BE2C (cell line): ENCODE data around the gene RFX2.
"Not testable (repeated sequence)": the region's sequence is repeated elsewhere in the genome, so short reads cannot be mapped to it uniquely, and the experiment has no call there.

ENCODE experiments used
- DNase-seq: peaks from one replicate; pipeline ENCODE4 v3.0.0-alpha.2; 2020
- H3K27me3 ChIP-seq: fragments of 250-450 bp; sonication (Bioruptor Pico); 2 replicates; pipeline ENCODE4 v1.5.1; 2020; ENCODE audit warnings: mild to moderate bottlenecking
- H3K36me3 ChIP-seq: fragments of 250-450 bp; sonication (Bioruptor Pico); 2 replicates; pipeline ENCODE4 v1.5.1; 2020; ENCODE audit warnings: mild to moderate bottlenecking
- H3K4me1 ChIP-seq: fragments of 250-450 bp; sonication (Bioruptor Pico); 2 replicates; pipeline ENCODE4 v1.5.1; 2020
- H3K4me3 ChIP-seq: 2 replicates; pipeline ENCODE4 v1.5.1; 2011; ENCODE audit warnings: low read depth, low read length
- H3K9me3 ChIP-seq: fragments of 250-450 bp; sonication (Bioruptor Pico); 2 replicates; pipeline ENCODE4 v1.5.1; 2020
- CTCF ChIP-seq: IDR thresholded peaks from 2 replicates; pipeline ENCODE4 v1.5.1; 2012; ENCODE audit warnings: mild to moderate bottlenecking, low read depth, low read length

The RFX2 gene

GRCh38 chr19:6026390-6027227, 83.7 kb downstream of the RFX2 start:
- no peak for TF ChIP-seq CTCF
- H3K4me1 ChIP-seq: no peaks in the 10 kb centered on the region
- DNase-seq: no peak
- no peaks in the 10 kb centered on the region for H3K27me3 ChIP-seq
- no peaks in the 10 kb centered on the region for H3K36me3 ChIP-seq
- no peak overlapping the region for H3K4me3 ChIP-seq
- H3K9me3 ChIP-seq: no peaks in the 10 kb centered on the region

DNA sequence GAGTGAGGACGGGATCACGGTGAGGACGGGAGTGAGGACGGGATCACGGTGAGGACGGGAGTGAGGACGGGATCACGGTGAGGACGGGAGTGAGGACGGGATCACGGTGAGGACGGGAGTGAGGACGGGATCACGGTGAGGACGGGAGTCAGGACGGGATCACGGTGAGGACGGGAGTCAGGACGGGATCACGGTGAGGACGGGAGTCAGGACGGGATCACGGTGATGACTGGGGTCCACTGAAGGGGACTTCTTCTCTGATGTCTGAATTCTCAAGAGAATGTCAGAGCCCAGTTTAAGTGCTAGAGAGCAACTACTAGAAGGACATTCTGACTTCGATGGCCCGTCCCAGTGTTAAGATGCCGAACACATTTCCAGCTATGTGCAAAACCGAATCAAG, 85.5 kb downstream of the RFX2 start:
- H3K4me1 ChIP-seq, H3K4me3 ChIP-seq, H3K27me3 ChIP-seq, DNase-seq, H3K36me3 ChIP-seq, H3K9me3 ChIP-seq: not testable (repeated sequence)

- no peak for DNase-seq
- no peaks in the 10 kb centered on the region for H3K27me3 ChIP-seq
- no peak overlapping the region for H3K4me3 ChIP-seq
- H3K9me3 ChIP-seq: no peaks in the 10 kb centered on the region
- H3K36me3 ChIP-seq: no peaks in the 10 kb centered on the region
- H3K4me1 ChIP-seq: no peaks in the 10 kb centered on the region
- TF ChIP-seq CTCF: no peak
Measured at GRCh38 chr19:6023936-6024335, 86.4 kb downstream of the RFX2 start.

DNA sequence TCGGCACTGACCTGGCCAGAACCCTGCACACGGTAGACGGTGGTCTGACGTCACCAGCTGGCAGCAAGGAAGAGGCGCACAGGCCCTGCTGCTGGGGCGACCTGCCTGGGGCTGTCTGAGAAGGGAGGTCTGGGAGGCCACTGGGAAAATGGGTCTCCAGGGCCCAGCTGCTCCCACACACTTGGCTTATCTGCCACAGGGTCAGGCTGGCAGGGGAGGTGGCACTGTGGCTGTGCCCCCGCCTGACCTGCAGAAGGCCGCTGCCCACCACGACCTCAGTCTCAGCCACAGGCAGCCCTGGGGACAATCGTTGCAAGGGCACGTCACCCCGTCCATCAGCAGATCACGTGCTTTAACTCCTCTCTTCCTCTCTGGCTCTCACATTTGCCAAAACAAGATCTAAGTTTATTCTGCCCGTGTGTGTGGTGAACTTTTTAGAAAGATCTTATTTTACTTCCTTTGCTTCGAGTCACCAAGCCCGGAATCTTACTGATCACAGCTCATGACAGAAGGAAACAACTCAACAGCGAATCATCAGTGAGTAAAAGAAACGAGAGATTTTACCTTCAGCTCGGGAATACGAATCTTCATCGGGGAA, 87.1 kb downstream of the RFX2 start:
- no peaks in the 10 kb centered on the region for H3K36me3 ChIP-seq
- DNase-seq: no peak
- no peaks in the 10 kb centered on the region for H3K4me1 ChIP-seq
- H3K9me3 ChIP-seq: no peaks in the 10 kb centered on the region
- TF ChIP-seq CTCF: no peak
- no peak overlapping the region for H3K4me3 ChIP-seq
- no peaks in the 10 kb centered on the region for H3K27me3 ChIP-seq

DNA sequence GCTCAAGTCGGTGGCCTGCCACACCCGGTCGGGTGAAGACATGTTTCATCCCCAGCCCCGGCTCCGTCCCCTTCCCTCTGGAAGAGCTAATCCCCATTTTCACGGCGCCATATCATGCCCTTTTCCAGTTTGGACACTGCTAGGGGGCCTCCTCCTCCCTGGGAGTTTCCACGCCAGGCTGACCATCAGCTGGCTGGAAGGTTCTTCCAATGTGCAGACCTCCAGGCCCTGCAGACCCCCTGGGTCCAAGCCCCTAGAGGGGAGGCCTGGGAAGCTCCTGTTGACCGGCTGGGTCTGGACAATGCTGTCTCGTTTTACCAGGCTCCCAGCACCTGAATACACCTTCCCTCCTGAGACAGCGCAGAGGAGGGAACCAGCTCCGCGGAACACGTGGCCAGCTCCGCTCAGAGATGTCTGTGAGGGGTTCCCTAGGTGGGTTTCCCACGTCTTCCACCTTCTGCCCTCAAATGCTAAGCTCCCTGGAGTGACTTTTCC, 87.7 kb downstream of the RFX2 start:
- TF ChIP-seq CTCF: no peak
- no peak overlapping the region for H3K4me3 ChIP-seq
- H3K27me3 ChIP-seq: no peaks in the 10 kb centered on the region
- no peaks in the 10 kb centered on the region for H3K9me3 ChIP-seq
- H3K4me1 ChIP-seq: no peaks in the 10 kb centered on the region
- H3K36me3 ChIP-seq: no peaks in the 10 kb centered on the region
- DNase-seq: no peak

DNA sequence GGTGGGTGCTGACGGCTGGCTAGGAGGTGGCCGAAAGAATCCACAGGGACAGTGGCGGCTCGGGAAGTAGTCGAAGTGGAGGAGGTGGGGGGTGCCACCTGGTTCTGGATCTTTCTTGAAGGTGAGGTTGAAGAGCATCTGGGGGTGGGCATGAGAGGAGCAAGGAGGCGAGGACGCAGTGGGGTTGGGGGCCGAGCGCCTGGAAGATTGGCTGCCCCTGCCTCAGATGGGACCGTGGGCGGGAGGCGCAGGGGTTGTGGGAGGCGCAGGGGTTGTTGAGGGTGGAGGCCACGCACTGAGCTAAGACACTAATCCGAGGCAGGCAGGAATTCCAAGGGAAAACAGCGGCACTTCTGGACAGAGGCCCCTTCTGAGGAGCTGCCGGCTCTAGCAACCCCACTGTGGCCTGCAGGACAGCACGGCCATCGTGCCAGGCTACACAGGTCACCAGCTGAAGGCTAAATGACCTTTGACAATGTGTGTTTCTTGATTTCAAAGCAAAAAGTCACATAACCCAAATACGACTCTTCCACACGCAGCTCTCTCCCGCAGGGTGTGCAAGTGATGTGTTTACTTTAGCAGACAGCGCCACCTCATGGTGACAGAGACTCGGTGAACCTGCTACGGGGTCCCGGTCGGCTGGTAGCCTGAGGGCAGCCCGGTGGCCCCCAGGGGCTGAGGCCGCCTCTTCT, 88.3 kb downstream of the RFX2 start:
- peak; percentile 91 for DNase-seq

More for the DNA sequence above, 88.3 kb downstream of the RFX2 start:
- Histone ChIP-seq H3K4me1 (no peaks in the 10 kb centered on the region), H3K9me3 (no peaks in the 10 kb centered on the region), H3K27me3 (no peaks in the 10 kb centered on the region), H3K36me3 (no peaks in the 10 kb centered on the region), H3K4me3 (no peak overlapping the region)
- TF ChIP-seq CTCF: peak; percentile 85
